IPS DF 4.7 (cell line): ENCODE results near the gene WNT8B.

Source experiments
- DNase-seq: peaks from one replicate; pipeline ENCODE4 v3.0.0-alpha.2; 2013; ENCODE audit warnings: low spot score; ENCODE audit errors: extremely low read depth

The WNT8B gene

GRCh38 chr10:100518761-100519241 is 56.0 kb downstream of the WNT8B start:
- no peak for DNase-seq

GRCh38 chr10:100519311-100520051 is 56.7 kb downstream of the WNT8B start, which contains the start of gene SEC31B:
Gene SEC31B, minus strand, starts transcription at chr10:100519861. Its CDS starts 2,909 bp downstream, at chr10:100516952.
- no peak for DNase-seq

GRCh38 chr10:100520811-100521210 is 58.0 kb downstream of the WNT8B start:
- no peak for DNase-seq

GRCh38 chr10:100522107-100522801 is 59.4 kb downstream of the WNT8B start:
- no peak for DNase-seq

- no peak for DNase-seq
These were observed 60.1 kb downstream of the WNT8B start for GRCh38 chr10:100522945-100523344.

- DNase-seq, result no peak
These were observed 61.4 kb downstream of the WNT8B start for GRCh38 chr10:100524206-100524605.

GRCh38 chr10:100524638-100525037 is 61.8 kb downstream of the WNT8B start:
- no peak for DNase-seq

- no peak for DNase-seq
These were observed 65.5 kb downstream of the WNT8B start for GRCh38 chr10:100528123-100528886.

- no peak for DNase-seq
These were observed 66.2 kb downstream of the WNT8B start for GRCh38 chr10:100528921-100529474.

- no peak for DNase-seq
These were observed 66.9 kb downstream of the WNT8B start, which contains the start of gene NDUFB8 for GRCh38 chr10:100529475-100530298. Gene NDUFB8, minus strand, starts transcription at chr10:100529871. Its CDS starts 20 bp downstream, at chr10:100529851.

- no peak for DNase-seq
These were observed 69.0 kb downstream of the WNT8B start for GRCh38 chr10:100531761-100532160.
